ENCODE results near the gene SYNDIG1L.

Gene SYNDIG1L

GRCh38 chr14:74429221-74429691 is 3.2 kb upstream of the SYNDIG1L start:
- no peak for DNase-seq (ENCODE audit: low spot score)

- DNase-seq (ENCODE audit: low spot score) = no peak
These were observed 1.6 kb upstream of the SYNDIG1L start for GRCh38 chr14:74427651-74428050.

GRCh38 chr14:74425525-74426201 is 347 bp downstream of the SYNDIG1L start:
- DNase-seq (ENCODE audit: low spot score) = no peak

- no peak for DNase-seq (ENCODE audit: low spot score)
These were observed 1.4 kb downstream of the SYNDIG1L start for GRCh38 chr14:74424606-74425005.

- DNase-seq (ENCODE audit: low spot score) = no peak
These were observed 2.8 kb downstream of the SYNDIG1L start for GRCh38 chr14:74423246-74423645.

GRCh38 chr14:74421981-74422380 is 4.0 kb downstream of the SYNDIG1L start:
- DNase-seq (ENCODE audit: low spot score) = no peak

GRCh38 chr14:74419086-74419485 is 6.9 kb downstream of the SYNDIG1L start:
- no peak for DNase-seq (ENCODE audit: low spot score)

GRCh38 chr14:74418031-74418430 is 8.0 kb downstream of the SYNDIG1L start:
- DNase-seq (ENCODE audit: low spot score) = no peak

- no peak for DNase-seq (ENCODE audit: low spot score)
These were observed 8.4 kb downstream of the SYNDIG1L start for GRCh38 chr14:74417611-74418010.

- no peak for DNase-seq (ENCODE audit: low spot score)
These were observed 8.8 kb downstream of the SYNDIG1L start for GRCh38 chr14:74417201-74417600.

- no peak for DNase-seq (ENCODE audit: low spot score)
These were observed 10.9 kb downstream of the SYNDIG1L start for GRCh38 chr14:74415115-74415437.

- no peak for DNase-seq (ENCODE audit: low spot score)
These were observed 11.5 kb downstream of the SYNDIG1L start for GRCh38 chr14:74414403-74415114.

- no peak for DNase-seq (ENCODE audit: low spot score)
These were observed 12.4 kb downstream of the SYNDIG1L start for GRCh38 chr14:74413627-74414026.

GRCh38 chr14:74412753-74413152 is 13.3 kb downstream of the SYNDIG1L start:
- DNase-seq (ENCODE audit: low spot score) = no peak

- no peak for DNase-seq (ENCODE audit: low spot score)
These were observed 14.3 kb downstream of the SYNDIG1L start for GRCh38 chr14:74411671-74412070.

GRCh38 chr14:74409441-74409840 is 16.6 kb downstream of the SYNDIG1L start:
- no peak for DNase-seq (ENCODE audit: low spot score)

- DNase-seq (ENCODE audit: low spot score) = no peak
These were observed 17.1 kb downstream of the SYNDIG1L start for GRCh38 chr14:74408870-74409269.

GRCh38 chr14:74407801-74408154 is 18.2 kb downstream of the SYNDIG1L start:
- no peak for DNase-seq (ENCODE audit: low spot score)

GRCh38 chr14:74407021-74407800 is 18.8 kb downstream of the SYNDIG1L start:
- no peak for DNase-seq (ENCODE audit: low spot score)

- DNase-seq (ENCODE audit: low spot score) = no peak
These were observed 20.3 kb downstream of the SYNDIG1L start for GRCh38 chr14:74405663-74406062.

GRCh38 chr14:74404435-74404834 is 21.6 kb downstream of the SYNDIG1L start:
- no peak for DNase-seq (ENCODE audit: low spot score)

GRCh38 chr14:74403619-74404417 is 22.2 kb downstream of the SYNDIG1L start:
- DNase-seq (ENCODE audit: low spot score) = no peak

Data from RKO (cell line).